IMR-90 (cell line): ENCODE data around the gene SPATA13. TPM values are rescaled to one million over a fixed set of nuclear protein-coding genes. Genes with fewer than 3 reads are reported as not detected.

Experiments used
- ATAC-seq: fragments of 200-7000 bp; cut with Tn5 transposase; 2 replicates; pipeline ENCODE4 v1.9.1; 2020; ENCODE audit warnings: low read depth, mild to moderate bottlenecking, moderate library complexity
- BruUV-seq: library from RNA; stranded (reverse); fragments of 400-500 nt; replicated peaks from 2 replicates; lab custom pipeline; 2021; lab: Mats Ljungman, UMichigan
- CTCF ChIA-PET: fragments of 300-600 bp; formaldehyde crosslinking; extraction: SDS; loops from one replicate; lab custom pipeline; 2021; ENCODE audit warnings: antibody characterized with exemption; lab: Yijun Ruan, JAX
- POLR2A ChIA-PET: fragments of 300-600 bp; sonication (Branson Sonifier 250); formaldehyde crosslinking; loops from one replicate; lab custom pipeline; 2022; ENCODE audit warnings: antibody characterized with exemption; ENCODE audit not compliant: unreplicated experiment; lab: Charles Lee
- DNase-seq: peaks from one replicate; pipeline ENCODE4 v3.0.0; 2013
- H2AFZ ChIP-seq: replicated peaks from 2 replicates; pipeline ENCODE3; 2013; ENCODE audit warnings: low read length, mild to moderate bottlenecking; ENCODE audit not compliant: poor library complexity
- H2AK5ac ChIP-seq: 2 replicates; pipeline ENCODE4 v1.6.1; 2013; ENCODE audit warnings: low read depth, low read length, inconsistent platforms
- H2AK9ac ChIP-seq: replicated peaks from 2 replicates; pipeline ENCODE3; 2013; ENCODE audit warnings: mild to moderate bottlenecking, low read depth, low read length, moderate library complexity; ENCODE audit not compliant: poor library complexity
- H2BK120ac ChIP-seq: 2 replicates; pipeline ENCODE4 v1.6.1; 2013; ENCODE audit warnings: low read depth, low read length, inconsistent platforms
- H2BK15ac ChIP-seq: 3 replicates; pipeline ENCODE4 v1.6.1; 2013; ENCODE audit warnings: low read depth, low read length, inconsistent platforms
- H2BK20ac ChIP-seq: 2 replicates; pipeline ENCODE4 v1.6.1; 2013; ENCODE audit warnings: low read depth, mild to moderate bottlenecking, inconsistent platforms, low read length, moderate library complexity
- H2BK5ac ChIP-seq: 2 replicates; pipeline ENCODE4 v1.6.1; 2013; ENCODE audit warnings: mild to moderate bottlenecking, low read depth, low read length, inconsistent platforms; ENCODE audit not compliant: poor library complexity, severe bottlenecking
- H3K14ac ChIP-seq: replicated peaks from 2 replicates; pipeline ENCODE4 v1.6.1; 2013; ENCODE audit warnings: low read depth, low read length, inconsistent platforms
- H3K18ac ChIP-seq: 2 replicates; pipeline ENCODE4 v1.6.1; 2013; ENCODE audit warnings: low read depth, low read length, control low read depth
- H3K23ac ChIP-seq: 2 replicates; pipeline ENCODE4 v1.6.1; 2013; ENCODE audit warnings: low read depth, low read length, inconsistent platforms
- H3K27ac ChIP-seq: 2 replicates; pipeline ENCODE4 v1.5.1; 2013; ENCODE audit warnings: mild to moderate bottlenecking, control low read depth, low read length; ENCODE audit not compliant: insufficient read depth
- H3K27me3 ChIP-seq: 2 replicates; pipeline ENCODE4 v1.6.1; 2013; ENCODE audit warnings: low read length; ENCODE audit not compliant: control insufficient read depth, insufficient read depth
- H3K36me3 ChIP-seq: 2 replicates; pipeline ENCODE4 v1.6.1; 2013; ENCODE audit warnings: low read length, mixed read lengths; ENCODE audit not compliant: control insufficient read depth, insufficient read depth
- H3K4ac ChIP-seq: 2 replicates; pipeline ENCODE4 v1.6.1; 2013; ENCODE audit warnings: low read depth, low read length, inconsistent platforms
- H3K4me1 ChIP-seq: 2 replicates; pipeline ENCODE4 v1.6.1; 2013; ENCODE audit warnings: low read length, mixed read lengths; ENCODE audit not compliant: control insufficient read depth, insufficient read depth
- H3K4me2 ChIP-seq: 2 replicates; pipeline ENCODE4 v1.6.1; 2013; ENCODE audit warnings: low read depth, mild to moderate bottlenecking, control low read depth, low read length, moderate library complexity
- H3K4me3 ChIP-seq: 2 replicates; pipeline ENCODE4 v1.5.1; 2013; ENCODE audit warnings: low read depth, mild to moderate bottlenecking, control low read depth, low read length, moderate library complexity; ENCODE audit not compliant: insufficient read depth
- H3K56ac ChIP-seq: 2 replicates; pipeline ENCODE4 v1.6.1; 2013; ENCODE audit warnings: low read length, inconsistent platforms; ENCODE audit not compliant: insufficient read depth; ENCODE audit errors: extremely low read depth
- H3K79me1 ChIP-seq, 2 experiments: 2 replicates each; pipeline ENCODE4 v1.6.1; 2013; ENCODE audit warnings: low read length in 2 of 2, inconsistent platforms in 1 of 2, low read depth in 1 of 2
- H3K9ac ChIP-seq: 2 replicates; pipeline ENCODE4 v1.6.1; 2013; ENCODE audit warnings: low read depth, low read length, control low read depth
- H3K9me1 ChIP-seq: 2 replicates; pipeline ENCODE4 v1.6.1; 2013; ENCODE audit warnings: low read length, inconsistent platforms; ENCODE audit not compliant: insufficient read depth
- H3K9me3 ChIP-seq: 2 replicates; pipeline ENCODE4 v1.6.1; 2013; ENCODE audit warnings: low read length; ENCODE audit not compliant: control insufficient read depth, insufficient read depth
- H4K20me1 ChIP-seq: 2 replicates; pipeline ENCODE4 v1.6.1; 2013; ENCODE audit warnings: low read length, inconsistent platforms; ENCODE audit not compliant: insufficient read depth
- H4K5ac ChIP-seq: 2 replicates; pipeline ENCODE4 v1.6.1; 2013; ENCODE audit warnings: mild to moderate bottlenecking, low read depth, low read length, control low read depth
- H4K8ac ChIP-seq, 2 experiments: 2 replicates each; pipeline ENCODE4 v1.6.1; 2013; ENCODE audit warnings: low read depth in 2 of 2, low read length in 2 of 2, control low read depth in 1 of 2, inconsistent platforms in 1 of 2
- H4K91ac ChIP-seq: 2 replicates; pipeline ENCODE4 v1.6.1; 2013; ENCODE audit warnings: low read depth, low read length, inconsistent platforms; ENCODE audit not compliant: insufficient read depth
- BHLHE40 ChIP-seq: fragments of 150-350 bp; IDR thresholded peaks from 2 replicates; pipeline ENCODE4 v1.6.1; 2016; ENCODE audit warnings: mild to moderate bottlenecking, low read depth, low read length
- CEBPB ChIP-seq: IDR thresholded peaks from 2 replicates; pipeline ENCODE4 v1.6.1; 2012; ENCODE audit warnings: low read depth, low read length, improper control_type of control experiment
- CHD1 ChIP-seq: IDR thresholded peaks from 2 replicates; pipeline ENCODE4 v1.6.1; 2012; ENCODE audit warnings: low read depth, low read length, improper control_type of control experiment
- ELK1 ChIP-seq: fragments of 150-350 bp; IDR thresholded peaks from 2 replicates; pipeline ENCODE4 v1.6.1; 2016; ENCODE audit warnings: low read depth, mild to moderate bottlenecking, low read length, moderate library complexity, borderline replicate concordance
- FOS ChIP-seq: fragments of 150-350 bp; IDR thresholded peaks from 2 replicates; pipeline ENCODE4 v1.6.1; 2016; ENCODE audit warnings: low read depth, low read length
- MAFK ChIP-seq: IDR thresholded peaks from 2 replicates; pipeline ENCODE4 v1.6.1; 2012; ENCODE audit warnings: low read depth, low read length, improper control_type of control experiment
- MXI1 ChIP-seq: IDR thresholded peaks from 2 replicates; pipeline ENCODE4 v1.6.1; 2012; ENCODE audit warnings: low read depth, mild to moderate bottlenecking, low read length, moderate library complexity, borderline replicate concordance
- POLR2A ChIP-seq: IDR thresholded peaks from 2 replicates; pipeline ENCODE4 v1.6.1; 2012; ENCODE audit warnings: mild to moderate bottlenecking, low read depth, low read length
- RAD21 ChIP-seq: IDR thresholded peaks from 2 replicates; pipeline ENCODE4 v1.6.1; 2012; ENCODE audit warnings: low read length, improper control_type of control experiment
- RCOR1 ChIP-seq: IDR thresholded peaks from 2 replicates; pipeline ENCODE4 v1.6.1; 2012; ENCODE audit warnings: mild to moderate bottlenecking, low read length, improper control_type of control experiment; ENCODE audit not compliant: insufficient replicate concordance
- RFX5 ChIP-seq: IDR thresholded peaks from 2 replicates; pipeline ENCODE4 v1.8.0; 2012; ENCODE audit warnings: low read depth, mild to moderate bottlenecking, low read length, moderate library complexity
- SMC3 ChIP-seq: fragments of 150-350 bp; IDR thresholded peaks from 2 replicates; pipeline ENCODE4 v1.6.1; 2016; ENCODE audit warnings: low read depth, mild to moderate bottlenecking, antibody characterized with exemption, low read length, moderate library complexity
- WGBS, 2 experiments: methylation state at CpG; one replicate each; pipeline versions ENCODE4 v1.1.5 to v1.1.7; 2013; ENCODE audit warnings: missing lambda C conversion rate in 2 of 2; ENCODE audit not compliant: insufficient read length in 1 of 2; ENCODE audit errors: extremely low coverage in 2 of 2; 5-methylcytosine and 5-hydroxymethylcytosine counted together
- dilution Hi-C: fragments of 300-500 bp; cut with HindIII; formaldehyde crosslinking; loops from one replicate; pipeline ENCODE4 v1.14.3; 2018; ENCODE audit warnings: low sequenced_read_pairs; ENCODE audit not compliant: unreplicated experiment
- in situ Hi-C: fragments of 300-500 bp; cut with MboI; formaldehyde crosslinking; loops from 3 replicates; pipeline ENCODE4 v1.14.3; 2019; ENCODE audit warnings: low sequenced_read_pairs, inconsistent platforms, mixed read lengths
- intact Hi-C: fragments of 100-400 bp; cut with micrococcal nuclease; formaldehyde crosslinking; loops from 2 replicates; pipeline ENCODE4 v1.10.0; 2022
- polyA plus RNA-seq, 3 experiments: library from polyadenylated mRNA; depleted of rRNA; stranded (reverse); fragments of >200 nt; gene quantifications; 2 replicates each; pipeline ENCODE4 v1.2.3, GENCODE V29; 2012; ENCODE audit warnings: low replicate concordance in 1 of 3
- total RNA-seq: library from RNA; depleted of rRNA; stranded (reverse); fragments of >200 nt; gene quantifications from 2 replicates; pipeline ENCODE4 v1.2.3, GENCODE V29; 2012
- TF ChIP-seq, protein P1 (sequence below): fragments of 150-350 bp; IDR thresholded peaks from 2 replicates; pipeline ENCODE4 v1.6.1; 2017; ENCODE audit warnings: mild to moderate bottlenecking, antibody characterized with exemption, low read length, low read depth
- TF ChIP-seq, protein P2 (sequence below): conservative IDR thresholded peaks from 2 replicates; pipeline ENCODE4 v1.5.1; 2012; ENCODE audit warnings: mild to moderate bottlenecking, low read depth, low read length, improper control_type of control experiment

Gene SPATA13
- total and polyA plus RNA-seq, 2 of the 4 experiments (the other 2 are of a cell fraction) = 10.5 to 12.5 TPM

DNA sequence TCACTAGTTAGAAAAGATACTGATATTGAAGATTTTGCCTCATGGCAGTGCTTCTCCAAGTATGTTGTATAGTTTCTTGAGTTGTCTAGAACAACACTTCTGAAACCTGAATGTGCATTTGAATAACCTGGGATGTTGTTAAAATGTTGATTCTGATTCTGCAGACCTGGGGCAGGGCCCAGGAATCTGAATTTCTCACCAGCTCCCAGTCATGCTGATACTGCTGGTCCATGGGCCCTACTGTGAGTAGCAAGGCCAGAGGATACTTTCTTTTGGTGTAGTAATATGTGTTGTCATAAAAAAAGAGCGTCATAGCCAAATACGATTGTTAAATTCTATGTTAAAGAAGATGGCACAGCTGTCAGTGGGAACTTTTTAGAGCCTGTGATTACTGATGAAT is 107.3 kb downstream of the SPATA13 start:
- Histone ChIP-seq H3K27me3 (no peaks in the 10 kb centered on the region), H4K8ac (no peak overlapping the region), H4K5ac (no peak overlapping the region), H3K56ac (no peak overlapping the region), H2BK15ac (no peak overlapping the region), H3K9me1 (peaks cover 14% of the 10 kb centered on the region; the same call in 1 of the 2 replicates), H3K18ac (no peak overlapping the region), H3K9me3 (no peaks in the 10 kb centered on the region), H3K4ac (no peak overlapping the region), H3K14ac (no peak overlapping the region), H2BK20ac (no peak overlapping the region), H2BK120ac (no peak overlapping the region), H2AFZ (no peak overlapping the region), H2AK5ac (no peak overlapping the region), H3K4me2 (no peak overlapping the region), H3K27ac (no peak overlapping the region), H2BK5ac (no peak overlapping the region), H3K4me1 (peaks cover 16% of the 10 kb centered on the region), H2AK9ac (no peak overlapping the region), H3K9ac (no peak overlapping the region), H3K36me3 (no peaks in the 10 kb centered on the region), H3K23ac (no peak overlapping the region), H3K79me1 (peaks cover 17 to 47% of the 10 kb centered on the region in 2 experiments; a peak in 3 of 4 replicates), H3K4me3 (no peak overlapping the region), H4K20me1 (0 out of 2 replicates have a peak, but pooled peaks cover 2% of the 10 kb centered on the region), H4K91ac (no peak overlapping the region)
- CTCF ChIA-PET = no interaction called here
- ATAC-seq (no peak), DNase-seq (no peak)
- WGBS, 2 experiments = 100% methylated on average over 2 of the region's 2 CpGs; no CpG with 5 or more reads in 1 of the 2 experiments
- in situ Hi-C loops = no loop called here
- BruUV-seq = no TSS peak
- POLR2A ChIA-PET = no interaction called here
- intact Hi-C loops = no loop called here
- no peak for TF ChIP-seq CEBPB
- TF ChIP-seq BHLHE40 = no peak
- TF ChIP-seq RCOR1 = no peak
- no peak for TF ChIP-seq SMC3
- TF ChIP-seq, protein P1, sequence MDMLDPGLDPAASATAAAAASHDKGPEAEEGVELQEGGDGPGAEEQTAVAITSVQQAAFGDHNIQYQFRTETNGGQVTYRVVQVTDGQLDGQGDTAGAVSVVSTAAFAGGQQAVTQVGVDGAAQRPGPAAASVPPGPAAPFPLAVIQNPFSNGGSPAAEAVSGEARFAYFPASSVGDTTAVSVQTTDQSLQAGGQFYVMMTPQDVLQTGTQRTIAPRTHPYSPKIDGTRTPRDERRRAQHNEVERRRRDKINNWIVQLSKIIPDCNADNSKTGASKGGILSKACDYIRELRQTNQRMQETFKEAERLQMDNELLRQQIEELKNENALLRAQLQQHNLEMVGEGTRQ = no peak
- no peak for TF ChIP-seq ELK1
- no peak for TF ChIP-seq RAD21
- TF ChIP-seq CHD1 = no peak
- TF ChIP-seq POLR2A = no peak
- no peak for TF ChIP-seq MXI1
- TF ChIP-seq FOS = no peak
- TF ChIP-seq, protein P2, sequence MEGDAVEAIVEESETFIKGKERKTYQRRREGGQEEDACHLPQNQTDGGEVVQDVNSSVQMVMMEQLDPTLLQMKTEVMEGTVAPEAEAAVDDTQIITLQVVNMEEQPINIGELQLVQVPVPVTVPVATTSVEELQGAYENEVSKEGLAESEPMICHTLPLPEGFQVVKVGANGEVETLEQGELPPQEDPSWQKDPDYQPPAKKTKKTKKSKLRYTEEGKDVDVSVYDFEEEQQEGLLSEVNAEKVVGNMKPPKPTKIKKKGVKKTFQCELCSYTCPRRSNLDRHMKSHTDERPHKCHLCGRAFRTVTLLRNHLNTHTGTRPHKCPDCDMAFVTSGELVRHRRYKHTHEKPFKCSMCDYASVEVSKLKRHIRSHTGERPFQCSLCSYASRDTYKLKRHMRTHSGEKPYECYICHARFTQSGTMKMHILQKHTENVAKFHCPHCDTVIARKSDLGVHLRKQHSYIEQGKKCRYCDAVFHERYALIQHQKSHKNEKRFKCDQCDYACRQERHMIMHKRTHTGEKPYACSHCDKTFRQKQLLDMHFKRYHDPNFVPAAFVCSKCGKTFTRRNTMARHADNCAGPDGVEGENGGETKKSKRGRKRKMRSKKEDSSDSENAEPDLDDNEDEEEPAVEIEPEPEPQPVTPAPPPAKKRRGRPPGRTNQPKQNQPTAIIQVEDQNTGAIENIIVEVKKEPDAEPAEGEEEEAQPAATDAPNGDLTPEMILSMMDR = no peak
- no peak for TF ChIP-seq RFX5
- no peak for TF ChIP-seq MAFK
- dilution Hi-C loops = no loop called here
